Stomach smooth muscle (tissue), 2 donors: Measurements from ENCODE around the gene ADISSP.
A peak's percentile ranks its signal among the peaks of the same experiment; 100 is the strongest.

Source experiments
- H3K27ac ChIP-seq: one replicate; pipeline ENCODE4 v1.7.0; 2013; ENCODE audit warnings: mild to moderate bottlenecking, low read length, inconsistent platforms
- H3K27me3 ChIP-seq, 2 donors: one replicate each; pipeline ENCODE4 v1.7.0; 2013; ENCODE audit warnings: low read length in 2 of 2; ENCODE audit not compliant: insufficient read depth in 2 of 2, control insufficient read depth in 1 of 2
- H3K36me3 ChIP-seq, 2 donors: one replicate each; pipeline ENCODE4 v1.7.0; 2013; ENCODE audit warnings: low read length in 2 of 2; ENCODE audit not compliant: control insufficient read depth in 2 of 2, insufficient read depth in 2 of 2
- H3K4me1 ChIP-seq: one replicate; pipeline ENCODE4 v1.7.0; 2013; ENCODE audit warnings: low read length; ENCODE audit not compliant: control insufficient read depth, insufficient read depth
- H3K4me3 ChIP-seq, 2 donors: one replicate each; pipeline ENCODE4 v1.7.0; 2013; ENCODE audit warnings: low read length in 2 of 2
- H3K9ac ChIP-seq, 2 donors: one replicate each; pipeline ENCODE4 v1.7.0; 2013; ENCODE audit warnings: low read length in 2 of 2, mild to moderate bottlenecking in 1 of 2
- H3K9me3 ChIP-seq, 2 donors: one replicate each; pipeline ENCODE4 v1.7.0; 2013; ENCODE audit warnings: low read length in 2 of 2; ENCODE audit not compliant: control insufficient read depth in 2 of 2
- donor health status: healthy.
- donor health status: Pancreatic carcinoma.

The ADISSP gene

DNA sequence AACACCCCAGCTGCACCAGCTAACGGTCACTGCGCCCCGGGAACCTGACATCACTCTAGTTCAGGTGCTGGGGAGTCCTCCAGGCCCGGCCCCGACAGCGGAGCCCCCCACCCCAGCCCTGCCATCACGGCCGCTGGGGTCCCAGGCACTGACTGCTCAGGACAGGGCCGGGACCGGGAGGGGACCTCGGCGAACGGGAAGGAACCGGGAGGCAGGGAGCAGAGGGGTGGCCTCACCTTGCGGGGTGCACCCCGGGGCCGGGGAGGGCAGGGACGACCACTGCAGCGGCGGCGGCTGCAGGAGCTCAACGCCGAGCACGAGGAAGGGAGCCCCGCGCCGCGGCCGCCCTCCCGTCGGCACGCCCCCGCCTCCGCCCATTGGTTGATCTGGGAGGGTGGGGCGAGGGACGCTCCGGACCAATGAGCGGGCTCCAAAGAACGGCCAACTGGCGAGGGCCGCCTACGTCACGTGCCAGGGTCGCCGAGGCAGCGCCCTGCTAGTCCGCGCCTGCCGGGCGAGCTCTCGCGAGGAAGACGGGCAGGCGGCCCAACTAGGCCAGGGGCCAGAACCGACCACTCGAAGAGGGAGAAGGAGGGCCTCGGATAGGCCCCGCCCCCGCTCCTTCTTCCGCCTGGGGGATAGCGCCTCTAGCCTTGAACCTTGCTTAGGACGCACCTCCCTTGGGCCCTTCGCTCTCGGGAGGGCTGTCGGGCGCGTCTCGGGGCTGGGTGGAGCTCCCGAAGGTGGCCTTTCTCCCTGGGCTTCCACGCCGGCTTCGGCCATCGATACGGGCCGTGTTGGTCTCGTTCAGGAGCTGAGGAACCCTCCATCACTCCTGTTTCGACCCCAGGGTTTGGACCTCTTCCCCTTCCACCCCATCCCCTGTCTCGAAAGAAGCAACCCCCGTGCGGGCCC lies at the start of gene ADISSP:
TSS of gene ADISSP (minus strand) at position 327 of the 915 bp plus-strand sequence. CDS start 7,653 bp downstream, outside the sequence.
- H3K9ac ChIP-seq = peak within 1 kb of the TSS; percentile 72 to 93
- peak within 1 kb of the TSS; percentile 89 to 91 for H3K4me3 ChIP-seq
- no peaks in the 10 kb centered on the region for H3K27me3 ChIP-seq
- H3K27ac ChIP-seq = peak within 1 kb of the TSS; percentile 97
- no peaks in the 10 kb centered on the region for H3K9me3 ChIP-seq
- no peaks in the 10 kb centered on the region for H3K36me3 ChIP-seq
- H3K4me1 ChIP-seq = peaks cover 54% of the 10 kb centered on the region

DNA sequence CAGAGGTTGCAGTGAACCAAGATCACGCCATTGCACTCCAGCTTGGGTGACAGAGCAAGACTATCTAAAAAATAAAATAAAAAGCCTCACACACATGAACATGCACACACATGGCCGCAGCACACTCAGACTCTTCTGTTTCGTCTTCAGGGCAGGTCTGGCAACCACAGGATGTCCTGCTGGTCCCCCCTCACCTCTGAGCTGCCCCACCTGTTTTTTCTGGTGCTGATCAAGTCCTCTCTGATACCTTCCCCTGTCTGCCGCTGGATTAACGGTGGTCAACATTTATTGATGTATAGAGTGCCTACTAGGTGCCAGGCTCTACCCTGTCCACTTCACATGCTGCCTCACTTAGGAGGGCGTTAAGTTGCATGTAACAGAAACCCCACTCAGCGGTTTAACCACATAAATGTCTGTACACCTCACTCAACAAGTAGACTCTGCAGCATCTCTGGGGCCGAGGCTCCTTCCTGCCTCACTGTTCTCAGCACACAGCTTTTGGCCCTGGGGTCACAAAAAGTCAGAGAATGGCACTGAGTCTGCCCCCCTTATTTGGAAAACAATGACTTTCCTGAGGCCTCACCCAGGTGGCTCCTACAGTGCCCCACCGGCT lies 48.3 kb upstream of the ADISSP start:
- no peak overlapping the region for H3K27ac ChIP-seq
- H3K9ac ChIP-seq = no peak overlapping the region
- no peaks in the 10 kb centered on the region for H3K27me3 ChIP-seq
- peaks cover 44% of the 10 kb centered on the region for H3K4me1 ChIP-seq
- no peak overlapping the region for H3K4me3 ChIP-seq
- H3K36me3 ChIP-seq = no peaks in the 10 kb centered on the region
- H3K9me3 ChIP-seq = no peaks in the 10 kb centered on the region

DNA sequence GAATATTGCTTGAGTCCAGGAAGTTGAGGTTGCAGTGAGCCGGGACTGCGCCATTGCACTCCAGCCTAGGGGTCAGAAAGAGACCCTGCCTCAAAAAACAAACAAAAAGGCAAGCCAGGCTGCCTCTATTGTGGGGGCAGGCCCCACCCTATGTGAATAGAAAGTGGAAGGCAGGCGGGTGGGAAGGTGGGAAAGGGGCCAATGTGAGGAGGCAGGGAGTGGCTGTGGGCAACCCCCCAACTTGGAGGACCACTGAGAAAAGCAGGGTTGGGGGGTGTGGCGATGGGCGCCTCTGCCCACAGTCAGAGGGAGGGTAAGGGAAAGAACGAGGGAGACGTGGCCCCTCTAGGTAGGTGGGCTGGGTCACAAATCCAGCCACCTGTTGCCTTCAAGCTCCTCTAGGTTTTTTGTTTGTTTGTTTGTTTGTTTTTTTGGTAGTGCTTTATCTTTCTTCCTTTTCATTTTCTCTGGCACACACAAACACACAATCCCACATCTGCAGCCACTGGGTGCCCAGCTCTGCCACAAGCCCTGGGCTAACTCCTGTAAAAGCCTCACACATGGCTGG lies 47.5 kb upstream of the ADISSP start:
- H3K9me3 ChIP-seq = no peaks in the 10 kb centered on the region
- peaks cover 50% of the 10 kb centered on the region for H3K4me1 ChIP-seq
- H3K36me3 ChIP-seq = no peaks in the 10 kb centered on the region
- H3K9ac ChIP-seq = no peak overlapping the region
- H3K27me3 ChIP-seq = no peaks in the 10 kb centered on the region
- H3K4me3 ChIP-seq = no peak overlapping the region
- H3K27ac ChIP-seq = no peak overlapping the region

DNA sequence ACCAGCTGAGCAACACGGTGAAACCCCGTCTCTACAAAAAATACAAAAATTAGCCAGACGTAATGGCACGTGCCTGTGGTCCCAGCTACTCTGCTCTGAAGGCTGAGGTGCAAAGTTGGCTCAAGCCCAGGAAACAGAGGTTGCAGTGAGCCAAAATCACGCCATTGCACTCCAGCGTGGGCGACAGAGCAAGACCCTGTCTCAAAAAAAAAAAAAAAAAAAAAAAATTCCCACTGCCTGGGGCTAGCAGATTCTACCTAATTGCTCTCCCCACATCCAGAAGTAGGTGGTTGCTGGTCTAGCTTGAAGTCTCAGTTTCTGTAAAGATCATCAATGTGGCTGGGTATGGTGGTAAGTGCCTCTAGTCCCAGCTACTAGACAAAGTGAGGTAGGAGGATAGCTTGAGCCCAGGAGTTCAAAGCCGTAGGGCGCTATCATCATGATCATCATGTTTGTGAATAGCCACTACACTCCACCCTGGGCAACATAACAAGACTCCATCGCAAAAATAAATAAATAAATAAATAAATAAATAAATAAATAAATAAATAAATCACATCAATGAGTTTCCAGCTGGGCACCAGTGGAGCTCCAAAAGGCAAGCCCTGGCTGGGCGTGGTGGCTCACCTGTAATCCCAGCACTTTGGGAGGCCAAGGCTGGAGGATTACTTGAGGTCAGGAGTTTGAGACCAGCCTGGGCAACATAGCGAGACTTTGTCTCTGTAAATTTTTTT lies 46.5 kb upstream of the ADISSP start:
- Histone ChIP-seq H3K27ac (peak overlapping the region; percentile 97), H3K9ac (no peak overlapping the region), H3K4me1 (peaks cover 43% of the 10 kb centered on the region)

DNA sequence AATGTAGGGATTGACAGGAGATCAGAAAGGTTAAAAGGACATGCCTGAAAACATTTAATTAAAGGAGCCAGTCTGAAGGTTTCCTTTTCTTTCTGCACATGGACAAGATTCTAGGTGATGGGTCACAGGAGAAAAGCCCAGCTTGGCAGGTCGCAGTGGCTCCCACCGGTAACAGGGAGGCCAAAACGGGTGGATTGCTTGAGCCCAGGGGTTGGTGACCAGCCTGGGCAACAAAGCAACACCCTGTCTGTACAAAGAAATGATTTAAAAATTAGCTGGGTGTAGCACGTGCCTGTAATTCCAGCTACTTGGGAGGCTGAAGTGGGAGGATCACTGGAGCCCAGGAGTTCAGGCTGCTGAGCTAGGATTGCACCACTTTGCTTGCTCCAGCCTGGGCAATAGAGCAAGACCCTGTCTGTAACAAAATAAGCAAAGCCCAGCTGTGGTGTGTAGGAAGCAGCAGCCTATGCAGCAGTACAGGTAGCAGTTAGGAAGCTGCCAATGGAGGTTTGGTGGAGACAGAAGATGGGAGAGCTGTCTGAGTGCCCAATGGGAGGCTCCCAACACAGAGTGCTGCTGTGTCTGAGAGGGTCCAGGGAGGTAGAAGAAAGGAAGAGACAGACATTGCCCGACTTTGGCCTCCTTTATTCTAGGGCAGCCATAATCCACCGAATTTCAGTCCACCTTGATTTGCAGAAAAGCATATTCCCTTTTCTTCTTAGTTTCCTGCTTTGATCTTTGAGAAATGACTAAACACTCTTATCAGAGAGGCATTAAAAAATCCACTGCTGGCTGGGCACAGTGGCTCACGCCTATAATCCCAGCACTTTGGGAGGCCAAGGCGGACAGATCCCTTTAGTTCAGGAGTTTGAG lies 45.7 kb upstream of the ADISSP start:
- peak overlapping the region; percentile 97 for H3K27ac ChIP-seq

More for the DNA sequence above, 46.5 kb upstream of the ADISSP start:
- H3K27me3 ChIP-seq = no peaks in the 10 kb centered on the region
- no peak overlapping the region for H3K4me3 ChIP-seq
- no peaks in the 10 kb centered on the region for H3K9me3 ChIP-seq
- no peaks in the 10 kb centered on the region for H3K36me3 ChIP-seq

DNA sequence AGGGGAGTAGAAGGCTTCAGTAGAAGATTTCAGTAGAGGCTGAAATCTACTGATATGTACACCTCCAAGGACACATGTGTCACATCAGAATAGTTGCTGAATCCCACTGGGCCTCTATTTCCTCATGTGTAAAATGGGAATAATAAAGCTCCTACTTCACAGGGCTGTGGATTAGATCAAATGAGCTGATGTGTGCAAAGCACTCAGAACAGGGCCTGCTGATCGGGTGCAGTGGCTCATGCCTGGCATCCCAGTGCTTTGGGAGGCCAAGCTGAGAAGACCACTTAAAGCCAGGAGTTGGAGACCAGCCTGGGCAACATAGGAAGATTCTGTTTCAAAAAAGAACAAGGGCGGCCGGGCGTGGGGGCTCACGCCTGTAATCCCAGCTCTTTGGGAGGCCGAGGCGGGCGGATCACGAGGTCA lies 44.7 kb upstream of the ADISSP start:
- Histone ChIP-seq H3K27ac (peak overlapping the region; percentile 97), H3K9ac (peak overlapping the region; percentile 21 to 36), H3K27me3 (no peaks in the 10 kb centered on the region), H3K4me1 (peaks cover 45% of the 10 kb centered on the region), H3K4me3 (peak overlapping the region in 1 of 2 donors; percentile 72), H3K36me3 (no peaks in the 10 kb centered on the region), H3K9me3 (no peaks in the 10 kb centered on the region)

More for the DNA sequence above, 45.7 kb upstream of the ADISSP start:
- no peak overlapping the region for H3K9ac ChIP-seq
- no peak overlapping the region for H3K4me3 ChIP-seq
- no peaks in the 10 kb centered on the region for H3K36me3 ChIP-seq
- H3K4me1 ChIP-seq = peaks cover 38% of the 10 kb centered on the region
- H3K27me3 ChIP-seq = no peaks in the 10 kb centered on the region
- no peaks in the 10 kb centered on the region for H3K9me3 ChIP-seq

DNA sequence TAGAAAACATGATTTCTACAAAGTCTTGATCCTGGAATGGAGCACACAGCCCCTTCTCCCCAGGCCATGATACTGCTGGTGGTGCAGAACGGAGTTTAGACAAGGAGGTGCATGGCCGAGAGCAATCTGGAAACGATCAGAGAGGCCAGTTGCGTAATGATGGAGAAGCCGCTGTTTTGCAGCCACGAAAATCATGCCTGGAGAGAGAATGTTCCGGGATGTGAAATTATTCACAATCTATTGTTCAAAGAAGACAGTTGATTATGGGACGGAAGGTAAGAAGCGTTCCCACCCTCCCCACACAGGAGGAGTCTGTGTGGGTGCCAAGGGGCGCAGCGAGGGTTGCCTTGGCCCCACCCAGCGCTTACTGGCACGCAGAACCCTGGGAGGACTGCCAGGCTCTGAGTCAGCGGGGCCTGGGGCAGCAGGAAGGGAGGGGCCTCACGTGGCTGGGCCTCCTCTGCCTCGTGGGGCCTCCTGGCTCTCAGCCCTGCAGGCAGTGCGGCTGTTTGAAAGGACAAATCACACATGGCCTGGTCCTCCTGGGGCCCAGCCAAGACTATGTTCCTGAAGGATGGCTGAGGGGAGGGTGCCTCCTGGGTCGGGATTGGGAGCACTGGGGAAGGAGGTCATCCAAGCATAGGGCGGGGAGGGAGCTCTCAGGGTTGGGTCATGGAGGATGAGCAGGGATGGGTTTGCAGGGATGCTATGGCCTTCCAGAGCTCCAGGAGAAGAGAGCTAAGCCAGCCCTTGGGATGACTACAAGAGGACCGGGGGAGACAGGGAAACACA lies 44.1 kb upstream of the ADISSP start:
- Histone ChIP-seq H3K9me3 (no peaks in the 10 kb centered on the region), H3K9ac (peak overlapping the region; percentile 68 to 82), H3K27me3 (no peaks in the 10 kb centered on the region), H3K4me1 (peaks cover 51% of the 10 kb centered on the region), H3K27ac (peak overlapping the region; percentile 97), H3K4me3 (peak overlapping the region; percentile 70 to 72), H3K36me3 (no peaks in the 10 kb centered on the region)

DNA sequence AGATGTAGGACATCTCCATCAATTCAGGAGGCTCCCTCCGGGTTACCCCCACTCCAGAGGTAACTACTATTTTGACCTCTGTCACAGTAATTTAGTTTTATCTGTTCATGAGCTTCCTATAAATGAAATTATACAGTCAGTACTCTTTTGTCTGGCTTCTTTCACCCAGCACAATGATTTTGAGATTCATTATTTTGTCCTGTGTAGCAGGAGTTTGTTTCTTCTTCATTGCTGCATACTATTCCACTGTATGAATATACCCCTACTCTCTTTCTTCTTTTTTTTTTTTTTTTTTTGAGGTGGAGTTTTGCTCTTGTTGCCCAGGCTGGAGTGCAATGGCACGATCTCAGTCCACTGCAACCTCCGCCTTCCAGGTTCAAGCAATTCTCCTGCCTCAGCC lies 41.0 kb upstream of the ADISSP start:
- Histone ChIP-seq H3K9me3 (no peaks in the 10 kb centered on the region), H3K27ac (peak overlapping the region; percentile 97), H3K27me3 (no peaks in the 10 kb centered on the region), H3K9ac (peak overlapping the region; percentile 51 to 82), H3K4me3 (peak overlapping the region in 1 of 2 donors; percentile 44), H3K4me1 (peaks cover 60% of the 10 kb centered on the region), H3K36me3 (peaks cover 10 to 14% of the 10 kb centered on the region in 2 donors)

DNA sequence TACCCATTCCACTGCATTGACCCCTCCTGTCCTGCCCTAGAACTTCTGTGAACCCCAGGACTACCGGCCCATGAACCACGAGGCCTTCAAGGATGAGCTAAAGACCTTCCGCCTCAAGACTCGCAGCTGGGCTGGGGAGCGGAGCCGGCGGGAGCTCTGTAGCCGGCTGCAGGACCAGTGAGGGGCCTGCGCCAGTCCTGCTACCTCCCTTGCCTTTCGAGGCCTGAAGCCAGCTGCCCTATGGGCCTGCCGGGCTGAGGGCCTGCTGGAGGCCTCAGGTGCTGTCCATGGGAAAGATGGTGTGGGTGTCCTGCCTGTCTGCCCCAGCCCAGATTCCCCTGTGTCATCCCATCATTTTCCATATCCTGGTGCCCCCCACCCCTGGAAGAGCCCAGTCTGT lies 37.2 kb upstream of the ADISSP start:
- Histone ChIP-seq H3K4me3 (no peak overlapping the region), H3K4me1 (peaks cover 35% of the 10 kb centered on the region), H3K9me3 (no peaks in the 10 kb centered on the region), H3K27me3 (no peaks in the 10 kb centered on the region), H3K9ac (peak overlapping the region in 1 of 2 donors; percentile 18), H3K36me3 (peaks cover 42 to 45% of the 10 kb centered on the region in 2 donors), H3K27ac (peak overlapping the region; percentile 97)
